HG02759 (cell line): ENCODE results near the gene AHNAK.
"Not testable (repeated sequence)": the region's sequence is repeated elsewhere in the genome, so short reads cannot be mapped to it uniquely, and the experiment has no call there.

Experiments
- ATAC-seq: cut with Tn5 transposase; IDR thresholded peaks from one replicate; pipeline ENCODE4 v1.9.1; 2021; ENCODE audit warnings: mild to moderate bottlenecking, moderate library complexity; ENCODE audit not compliant: unreplicated experiment

The AHNAK gene

GRCh38 chr11:62573592-62574362 is 27.2 kb upstream of the AHNAK start, which contains the start of gene EEF1G:
Gene EEF1G, minus strand, starts transcription at chr11:62573891. Its CDS starts 49 bp downstream, at chr11:62573842.
- ATAC-seq, result peak; percentile 90

DNA sequence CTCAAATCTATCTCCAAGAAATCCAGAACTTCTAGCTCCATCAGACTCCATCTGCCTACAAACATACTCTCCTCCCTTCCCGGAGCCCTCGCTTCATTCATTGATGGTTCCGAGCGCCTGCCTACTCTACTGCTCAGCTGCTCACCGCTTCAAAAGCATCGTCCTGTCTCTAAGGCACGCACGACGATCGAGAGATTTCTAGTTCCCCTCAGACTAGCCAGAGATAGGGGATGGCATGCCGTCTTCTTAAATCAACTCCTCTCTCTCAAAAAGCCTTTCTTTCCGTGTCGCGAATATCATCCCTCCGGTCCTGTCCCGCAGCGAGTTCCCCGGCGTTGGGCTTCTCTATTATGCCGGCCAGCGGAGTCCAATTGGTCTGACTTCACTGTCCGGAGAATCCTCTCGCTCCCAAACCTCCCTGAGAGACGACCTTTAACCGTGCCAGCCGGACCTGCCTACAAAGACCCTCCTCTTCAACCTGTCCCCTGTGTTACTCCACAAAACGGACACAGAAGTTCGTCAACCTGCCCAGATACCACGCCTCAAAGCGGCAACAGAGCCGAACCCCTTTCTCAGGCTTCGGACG is 26.5 kb upstream of the AHNAK start:
- ATAC-seq, result no peak

DNA sequence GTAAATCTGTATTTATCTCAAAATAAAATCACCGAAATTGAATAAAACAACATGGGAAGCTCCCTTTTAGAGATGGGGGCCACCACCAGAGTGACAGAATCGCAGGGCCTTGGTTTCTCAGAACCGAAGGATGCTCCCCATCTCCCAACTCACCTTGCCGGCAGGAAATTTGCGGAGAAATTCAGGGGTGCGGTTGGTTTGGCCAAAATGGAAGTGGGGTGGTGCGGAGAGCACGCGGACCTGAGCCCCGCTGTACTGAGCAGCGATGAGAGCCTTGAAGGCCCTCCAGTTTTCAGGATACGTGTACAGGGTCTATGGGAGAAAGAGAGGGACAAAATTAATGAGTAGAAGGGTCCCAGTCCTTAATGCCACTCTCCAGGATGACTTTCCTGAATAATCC is 25.8 kb upstream of the AHNAK start:
- ATAC-seq, result no peak

DNA sequence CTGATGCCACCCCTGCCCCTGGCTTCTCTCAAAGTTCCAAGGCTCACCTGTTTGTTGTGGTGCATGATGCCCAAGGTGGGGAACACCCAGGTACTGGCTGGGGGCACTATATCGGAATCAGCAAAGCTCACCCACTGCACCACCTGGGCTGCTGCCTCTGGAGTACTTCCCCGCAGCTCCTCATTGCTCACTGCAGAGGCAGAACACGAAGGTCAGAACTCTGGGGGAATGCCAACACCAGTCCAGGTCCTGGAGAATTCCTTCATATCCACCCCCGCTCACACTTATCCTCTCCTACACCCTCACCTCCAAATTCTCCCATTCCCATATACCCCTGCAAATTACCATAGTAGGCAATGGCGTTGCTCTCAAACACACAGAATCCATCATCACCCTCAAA is 24.9 kb upstream of the AHNAK start:
- ATAC-seq, result not testable (repeated sequence)

DNA sequence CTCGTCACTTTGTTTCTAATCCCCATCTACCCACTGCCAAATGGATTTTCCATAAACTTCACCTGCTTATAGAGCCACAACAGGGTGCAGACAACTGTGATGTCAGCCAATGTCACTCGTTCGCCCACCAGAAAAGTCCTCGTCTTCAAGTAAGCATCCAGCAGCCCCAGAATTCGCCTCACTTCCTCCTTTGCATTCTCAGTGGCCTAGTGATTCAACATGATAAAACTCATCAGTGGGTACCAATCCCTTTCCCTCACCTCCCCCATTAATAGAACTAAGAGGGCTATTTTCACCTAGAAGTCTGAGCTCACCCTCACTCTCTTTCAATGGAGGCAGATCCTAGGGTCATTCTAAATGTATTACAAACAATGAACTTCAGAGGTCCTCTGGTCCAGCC is 24.3 kb upstream of the AHNAK start:
- ATAC-seq, result not testable (repeated sequence)

- no peak for ATAC-seq
These were observed 23.0 kb upstream of the AHNAK start for GRCh38 chr11:62569611-62570010.

DNA sequence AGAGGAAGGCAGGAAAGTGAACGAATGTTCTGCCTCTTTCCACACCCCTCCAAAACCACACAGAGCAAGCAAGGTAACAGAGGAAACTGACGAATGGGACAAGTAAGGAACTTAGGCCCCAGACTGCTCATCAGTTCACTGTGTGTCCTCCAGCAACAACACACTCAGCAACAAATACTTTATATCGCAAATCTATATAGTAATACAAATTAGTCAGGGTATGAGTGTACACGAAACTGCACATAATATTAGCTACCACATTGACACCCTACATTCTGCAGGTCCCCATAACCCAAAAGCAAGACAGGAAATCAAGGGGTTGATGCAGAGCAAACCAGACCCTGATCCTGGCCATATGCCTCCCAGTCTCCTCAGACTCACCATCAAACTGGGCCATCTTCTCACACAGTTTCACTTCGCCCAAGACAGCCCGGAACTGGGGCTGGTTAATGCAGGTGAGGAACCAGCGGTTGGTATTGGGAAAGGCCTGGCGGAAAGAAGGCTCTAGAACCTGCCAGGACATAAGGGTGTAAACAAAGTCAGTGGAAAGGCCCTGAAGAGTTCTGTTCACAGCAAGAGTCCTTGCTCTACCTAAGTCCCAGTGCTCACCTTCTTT is 20.5 kb upstream of the AHNAK start:
- no peak for ATAC-seq

- no peak for ATAC-seq
These were observed 19.6 kb upstream of the AHNAK start for GRCh38 chr11:62566247-62566646.

DNA sequence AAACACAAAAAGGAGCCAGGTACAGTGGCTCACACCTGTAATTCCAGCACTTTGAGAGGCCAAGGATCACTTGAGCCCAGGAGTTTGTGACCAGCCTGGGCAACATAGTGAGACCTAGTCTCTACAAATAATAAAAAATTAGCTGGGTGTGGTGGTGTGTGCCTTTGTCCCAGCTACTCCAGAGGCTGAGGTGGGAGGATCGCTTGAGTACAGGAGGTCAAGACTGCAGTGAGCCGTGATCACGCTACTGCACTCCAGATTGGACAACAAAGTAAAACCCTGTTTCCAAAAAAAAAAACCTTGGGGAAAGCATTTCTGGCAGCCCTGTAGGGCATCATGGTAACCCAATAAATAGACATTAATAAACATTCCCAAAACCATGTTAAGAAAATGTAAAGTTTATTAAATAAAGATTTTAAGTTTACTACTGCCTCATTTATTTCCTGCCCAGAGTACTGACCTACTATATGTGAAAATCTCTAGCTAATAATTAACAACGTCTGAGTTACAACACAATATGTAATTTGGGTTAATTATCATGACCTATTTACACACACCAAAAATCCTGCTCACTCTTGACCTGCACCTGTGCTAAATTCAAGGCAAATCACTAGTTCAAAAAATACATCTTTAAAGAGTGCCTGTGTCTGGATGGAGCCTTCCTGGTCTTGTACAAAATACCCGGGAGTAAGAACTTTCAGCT is 18.6 kb upstream of the AHNAK start:
- no peak for ATAC-seq

GRCh38 chr11:62561677-62562230 is 15.1 kb upstream of the AHNAK start:
- ATAC-seq, result not testable (repeated sequence)

DNA sequence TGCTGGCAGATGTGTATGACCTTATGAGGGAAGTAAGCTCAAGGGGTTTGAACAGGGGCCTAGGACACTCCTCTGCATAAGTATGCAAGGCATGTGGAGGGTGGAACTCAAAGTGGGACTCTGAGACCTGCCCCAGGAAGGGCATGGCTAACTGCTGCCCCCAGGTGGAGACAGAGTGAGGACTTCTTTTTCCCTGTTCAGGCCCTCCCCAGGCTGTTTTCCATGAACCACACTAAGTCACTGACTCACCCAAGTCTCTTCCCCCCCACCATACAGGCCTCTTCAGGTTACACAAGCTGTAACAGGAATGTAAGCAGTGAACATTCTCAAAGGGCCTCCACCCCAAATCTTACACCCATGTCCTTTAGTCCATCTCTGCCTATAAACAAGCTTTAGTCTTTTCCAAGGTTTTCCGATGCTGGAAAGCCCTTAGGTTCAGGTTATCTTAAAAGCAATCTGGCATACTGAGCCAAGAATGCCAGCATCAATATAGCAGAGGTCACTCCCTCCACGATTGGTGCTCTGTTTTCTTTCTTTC is 14.0 kb upstream of the AHNAK start:
- no peak for ATAC-seq

DNA sequence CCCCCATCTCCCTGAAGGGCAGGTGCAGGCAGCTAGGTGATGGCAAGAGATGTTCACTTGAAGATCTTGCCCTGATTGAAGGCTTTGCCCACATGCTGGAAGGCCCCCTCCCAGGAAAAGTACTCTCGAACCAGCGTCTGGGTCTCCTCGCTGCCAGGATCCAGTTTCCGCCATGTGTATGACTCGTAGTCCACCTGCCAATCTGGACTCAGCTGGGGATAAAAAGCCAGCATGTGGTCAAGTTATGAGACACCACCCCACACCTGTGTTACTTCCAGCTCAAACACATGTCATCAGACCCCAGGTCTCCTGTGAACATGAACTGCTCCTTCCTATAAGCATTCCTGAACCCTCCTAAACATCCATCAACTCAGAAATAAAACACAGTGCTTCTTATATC is 13.0 kb upstream of the AHNAK start:
- not testable (repeated sequence) for ATAC-seq

- no peak for ATAC-seq
These were observed 12.6 kb upstream of the AHNAK start for GRCh38 chr11:62559204-62559603.

GRCh38 chr11:62558669-62559068 is 12.1 kb upstream of the AHNAK start:
- ATAC-seq, result no peak

DNA sequence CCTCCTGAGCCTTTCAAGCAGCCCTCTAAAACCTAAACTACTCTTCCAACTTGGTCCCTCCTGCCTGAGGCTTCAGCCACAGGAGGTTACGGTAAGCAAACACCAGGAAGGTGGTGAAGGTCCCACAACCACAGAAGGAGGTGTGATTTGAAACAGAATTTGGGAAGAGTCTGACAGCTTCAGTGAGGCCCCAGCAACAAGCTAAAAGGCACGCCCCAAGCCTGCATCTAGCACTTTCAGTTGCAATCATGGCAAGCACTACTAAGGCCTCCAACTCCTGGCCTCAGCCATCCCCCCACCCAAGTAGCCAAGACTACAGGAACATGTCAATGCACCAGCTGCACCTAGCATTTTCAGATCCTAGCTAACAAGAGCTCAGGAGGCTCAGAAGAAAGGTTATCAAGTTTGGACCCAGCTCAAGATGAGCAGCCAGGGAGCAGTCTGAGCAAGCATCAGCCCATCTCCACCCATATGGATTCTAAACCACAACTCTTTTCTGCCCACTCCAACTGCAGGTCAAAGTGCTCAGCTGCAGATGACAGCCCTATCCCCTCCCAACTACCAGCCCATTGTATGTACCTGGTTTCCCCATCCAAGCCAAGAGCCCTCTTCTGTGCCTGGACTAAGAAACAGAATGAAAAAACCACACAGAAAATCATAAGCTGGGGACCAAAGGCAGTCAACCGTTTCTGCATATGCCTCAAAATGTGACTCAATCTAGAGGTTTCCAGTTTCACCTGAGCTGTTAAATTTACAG is 10.4 kb upstream of the AHNAK start:
- peak; percentile 9 for ATAC-seq

- peak; percentile 41 for ATAC-seq
These were observed 9.7 kb upstream of the AHNAK start for GRCh38 chr11:62556108-62556874.

DNA sequence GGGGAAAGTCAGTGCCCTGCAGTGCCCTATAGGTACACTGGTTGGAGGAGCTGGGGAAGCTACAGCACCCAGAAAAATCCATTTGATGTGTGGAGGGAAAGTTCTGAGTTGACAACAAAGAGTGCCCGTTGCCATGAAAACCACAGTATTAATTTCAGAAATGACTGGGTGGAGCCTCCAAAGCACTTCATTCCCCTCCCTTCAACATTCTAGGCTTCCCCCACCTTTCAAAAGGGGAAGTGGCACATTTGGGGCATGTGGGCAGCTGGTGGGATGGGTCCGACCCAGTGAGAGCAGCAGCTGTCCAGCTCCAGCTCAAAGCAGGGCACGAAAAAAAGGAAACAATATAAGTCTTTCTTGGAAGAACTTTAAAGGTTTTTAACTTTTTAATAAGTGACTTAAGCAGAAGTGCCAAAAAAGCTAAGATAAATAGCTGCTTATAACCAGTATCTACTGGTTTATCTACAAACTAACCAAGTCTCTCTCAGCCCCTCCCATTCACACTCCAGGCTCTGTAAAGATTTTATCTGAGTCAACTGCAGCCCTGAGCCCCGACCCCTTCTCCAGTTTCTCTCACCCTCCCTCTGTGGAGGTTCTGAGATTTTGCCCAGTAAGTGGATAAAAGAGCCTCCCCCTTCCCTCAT is 9.0 kb upstream of the AHNAK start:
- ATAC-seq, result peak; percentile 48

- ATAC-seq, result no peak
These were observed 8.0 kb upstream of the AHNAK start for GRCh38 chr11:62554387-62555167.
